NCI-H510A (cell line): ENCODE data around the gene CXCR4.
A peak's percentile ranks its signal among the peaks of the same experiment; 100 is the strongest.
"Not testable (repeated sequence)": the region's sequence is repeated elsewhere in the genome, so short reads cannot be mapped to it uniquely, and the experiment has no call there.

Experiments used
- DNase-seq: peaks from one replicate; lab custom pipeline; 2025; lab: John Stamatoyannopoulos, UW

CXCR4 gene

DNA sequence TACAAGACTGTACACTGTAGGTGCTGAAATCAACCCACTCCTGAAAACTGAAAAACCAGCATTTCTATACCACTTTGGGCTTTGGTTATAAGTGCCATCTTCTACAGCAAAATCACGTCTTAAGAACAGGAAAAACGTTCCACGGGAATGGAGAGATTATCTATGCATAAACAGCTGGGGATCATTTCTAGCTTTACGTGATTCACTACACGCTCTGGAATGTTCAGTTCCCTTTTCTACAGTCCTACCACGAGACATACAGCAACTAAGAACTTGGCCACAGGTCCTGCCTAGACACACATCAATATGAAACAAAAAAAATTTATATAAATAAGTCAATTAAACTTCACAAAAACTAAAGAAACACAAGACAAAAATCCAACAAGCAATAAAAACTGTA is 3.6 kb downstream of the CXCR4 start:
- no peak for DNase-seq

DNA sequence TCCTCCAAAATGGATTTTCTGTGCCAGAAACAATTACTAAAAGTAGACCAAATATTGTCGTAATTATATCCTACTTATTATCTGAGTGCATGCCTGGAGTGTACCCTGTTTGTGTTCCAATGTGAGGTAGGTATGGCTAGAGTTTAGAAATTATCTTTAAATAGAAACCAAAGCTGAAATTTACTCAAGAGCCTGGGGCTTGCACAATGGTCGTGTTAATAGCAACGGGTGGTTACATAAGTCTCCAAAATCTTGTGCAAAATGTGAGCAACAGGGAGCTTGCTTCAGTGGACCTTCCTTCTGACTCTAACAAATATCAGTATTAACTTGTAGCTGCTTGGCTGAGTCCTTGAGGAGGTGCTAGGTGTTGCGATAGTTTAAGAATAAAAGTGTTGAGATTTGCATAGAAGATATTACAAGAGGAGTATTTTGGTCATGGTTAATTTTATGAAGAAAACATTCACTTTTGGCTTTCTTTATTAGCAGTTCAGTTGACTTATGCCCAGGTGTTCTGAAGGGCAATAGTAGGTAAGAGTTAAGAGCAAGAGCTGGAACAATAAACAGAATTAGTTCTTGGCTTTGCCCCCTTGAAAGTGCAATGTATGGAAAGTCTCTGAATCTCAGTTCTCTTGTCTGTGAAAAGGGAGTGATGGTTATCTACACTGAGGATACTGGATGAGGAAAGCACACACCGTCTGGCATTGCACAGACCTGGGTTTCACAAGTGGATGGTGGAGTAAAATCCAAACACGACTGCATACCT is 4.6 kb downstream of the CXCR4 start:
- no peak for DNase-seq

DNA sequence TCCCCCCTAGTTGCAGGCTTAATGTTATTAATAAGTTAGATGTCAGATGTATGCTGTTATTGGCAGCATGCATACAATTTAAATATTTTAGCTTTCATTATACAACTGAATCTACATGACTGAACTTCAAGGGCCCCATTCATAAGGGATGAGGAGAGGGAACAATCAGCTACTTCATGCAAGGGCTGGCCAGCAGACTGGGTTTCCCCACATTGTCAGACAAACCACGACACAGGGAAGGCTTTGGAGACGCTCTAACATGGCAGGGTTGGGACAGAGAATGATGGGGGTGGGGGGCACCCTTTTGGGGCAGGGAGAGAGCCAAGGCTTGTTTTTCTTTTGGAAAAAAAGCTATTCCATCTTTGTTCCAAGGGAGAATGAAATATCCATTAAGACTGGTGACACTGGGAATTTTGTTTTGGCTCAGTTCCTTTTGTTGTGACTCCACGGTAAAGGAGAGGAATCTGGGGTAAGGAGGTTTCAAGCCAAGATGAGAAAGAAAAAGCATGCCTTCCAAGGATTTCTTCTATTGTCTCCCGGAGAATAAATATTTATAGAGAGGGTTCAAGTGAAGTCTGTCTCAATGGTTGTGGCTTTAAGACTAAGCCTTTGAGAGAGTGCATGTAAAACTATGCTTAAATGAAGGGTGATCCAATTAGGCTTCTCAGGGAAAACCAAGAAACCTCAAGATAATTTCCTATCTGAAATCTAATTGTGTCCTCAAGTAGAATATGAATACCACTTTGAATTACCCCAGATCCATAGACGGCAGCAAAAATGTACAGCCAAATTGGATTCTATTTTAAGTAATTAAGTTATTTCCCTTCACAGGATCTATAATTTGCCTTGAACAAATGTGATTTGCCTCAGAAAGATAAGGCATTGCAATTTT is 5.4 kb downstream of the CXCR4 start:
- DNase-seq = no peak

DNA sequence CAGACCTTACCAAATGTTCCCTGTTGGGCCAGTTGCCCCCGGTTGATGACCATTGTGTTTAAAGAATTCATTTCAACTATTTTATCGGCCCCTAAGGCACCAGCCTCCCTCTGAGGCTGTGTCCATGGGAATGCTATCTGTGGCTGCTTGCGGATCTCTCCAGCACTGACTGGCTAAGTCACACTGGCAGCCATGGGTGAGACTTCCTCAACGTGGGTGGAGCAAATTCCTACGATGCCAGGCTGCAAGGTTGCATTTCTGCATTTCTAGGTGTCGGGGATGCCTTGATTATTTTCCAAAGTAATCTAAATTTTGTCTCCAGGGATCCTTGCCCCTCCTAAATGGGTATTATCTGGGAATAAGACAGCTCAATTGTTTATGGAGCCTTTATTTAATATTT is 6.2 kb downstream of the CXCR4 start:
- no peak for DNase-seq

DNA sequence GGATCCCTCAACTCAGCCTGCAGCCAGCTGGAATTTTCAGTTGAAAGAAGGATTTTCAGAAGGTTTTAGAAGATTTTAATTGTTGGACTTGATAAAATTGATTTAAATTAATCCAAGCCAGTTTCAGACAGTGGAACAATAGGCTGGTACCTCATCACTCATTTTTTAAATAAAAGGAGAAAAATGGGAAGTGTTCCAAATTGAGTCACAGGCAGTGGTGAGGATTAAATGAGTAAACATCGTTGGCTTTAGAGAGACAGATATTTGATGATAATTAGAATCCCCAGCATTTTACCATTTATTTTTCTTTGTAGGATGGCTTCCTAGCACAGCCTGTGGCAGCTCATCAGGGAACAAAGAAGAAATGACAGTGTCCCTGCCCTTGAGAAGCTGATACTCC is 7.4 kb downstream of the CXCR4 start:
- DNase-seq = no peak

DNA sequence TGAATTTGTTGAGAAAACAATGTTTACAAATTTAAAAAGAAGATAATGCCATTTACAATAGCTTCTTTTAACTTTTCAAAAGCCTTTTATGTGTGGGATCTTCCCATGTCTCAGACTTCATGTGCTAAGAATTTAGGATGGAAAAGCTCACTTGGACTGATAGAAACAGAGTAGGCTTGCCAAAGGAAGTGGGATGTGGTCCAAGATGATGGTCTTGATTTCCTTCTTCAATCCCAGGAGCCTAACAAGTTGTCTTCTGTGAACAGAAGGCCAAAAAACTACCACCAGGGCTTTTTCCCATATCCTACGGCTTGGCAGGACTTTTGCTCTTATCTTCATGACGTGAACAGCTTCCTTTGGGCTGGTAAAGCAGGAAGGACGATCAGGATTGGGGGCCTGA is 9.5 kb downstream of the CXCR4 start:
- DNase-seq = no peak

DNA sequence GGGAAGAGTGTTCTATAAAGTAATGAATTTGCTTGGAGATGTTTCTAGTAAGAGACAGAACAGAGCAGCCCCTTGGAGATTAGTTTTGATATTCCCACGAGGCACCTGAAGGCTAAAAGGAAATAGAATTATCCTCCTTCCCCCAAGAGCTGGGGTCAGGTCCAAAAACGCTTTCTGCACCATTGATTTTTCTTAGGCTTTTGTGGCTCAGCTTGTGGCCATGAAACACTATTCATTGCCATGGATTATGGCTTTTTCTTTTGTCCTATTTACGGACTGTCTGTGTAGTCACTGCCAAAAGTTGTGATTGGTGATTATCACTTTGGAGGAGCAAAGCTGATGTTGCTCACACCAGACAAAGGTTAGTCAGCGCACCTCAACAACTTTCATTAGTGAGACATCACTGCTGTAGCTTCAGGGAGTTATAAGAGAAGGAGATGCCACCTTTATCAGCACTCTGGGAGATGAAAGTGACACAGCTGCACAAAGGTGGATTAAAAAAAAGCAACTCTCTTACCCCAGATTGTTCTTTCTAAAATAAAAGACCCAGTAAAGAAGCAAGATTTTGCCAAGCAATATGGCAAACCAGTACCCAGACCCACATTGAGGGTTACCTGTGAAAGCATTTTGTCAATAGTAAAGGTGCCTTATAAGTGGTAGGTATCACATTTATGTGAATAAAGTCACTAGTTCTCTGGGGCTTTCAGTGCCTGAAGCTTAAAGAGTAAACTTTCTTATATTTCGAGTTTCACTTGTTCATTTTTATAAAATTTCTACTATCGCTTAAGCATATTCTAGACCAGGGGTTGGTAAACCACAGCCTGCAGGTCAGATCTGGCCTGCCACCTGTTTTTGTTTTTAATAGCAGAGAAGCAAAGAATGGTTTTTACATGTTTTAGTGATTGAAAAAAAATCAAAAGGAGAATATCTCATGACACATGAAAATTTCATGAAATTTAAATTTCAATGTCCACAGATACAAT is 10.6 kb downstream of the CXCR4 start:
- DNase-seq = no peak

DNA sequence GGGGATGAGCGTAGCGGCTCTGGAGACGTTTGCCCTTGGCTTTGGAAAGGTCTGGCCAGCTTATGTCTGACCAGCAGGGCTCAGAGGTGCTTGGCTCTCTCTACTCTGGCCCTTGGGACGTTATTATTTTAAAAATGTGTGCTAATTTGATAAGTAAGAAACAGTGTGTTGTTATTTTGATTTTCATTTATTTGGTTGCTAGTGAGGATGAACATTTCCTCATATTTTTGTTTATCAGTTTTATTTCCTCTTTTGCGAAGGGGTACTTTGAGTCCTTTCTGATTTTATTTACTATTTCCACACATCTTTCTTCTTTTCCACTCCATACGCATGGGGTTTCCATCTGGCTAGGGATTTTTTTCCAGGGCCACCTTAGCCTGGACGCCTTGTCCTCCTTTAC is 11.4 kb downstream of the CXCR4 start:
- DNase-seq = no peak

DNA sequence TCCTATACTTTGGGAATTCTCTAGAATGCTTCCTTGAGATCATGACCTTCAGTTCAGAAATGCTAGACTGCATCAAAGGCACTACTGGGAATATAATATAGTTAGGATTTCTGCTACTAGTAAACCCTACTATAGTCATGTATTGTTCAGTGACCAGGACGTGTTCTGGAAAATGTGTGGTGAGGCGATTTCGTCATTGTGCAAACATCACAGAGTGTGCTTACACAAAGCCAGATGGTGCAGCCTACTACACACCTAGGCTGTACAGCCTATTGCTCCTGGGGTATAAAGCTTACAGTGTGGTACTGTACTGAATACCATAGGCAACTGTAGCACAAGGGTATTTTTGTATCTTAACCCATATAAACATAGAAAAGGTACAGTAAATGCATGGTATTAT is 13.0 kb downstream of the CXCR4 start:
- DNase-seq = peak; percentile 51

DNA sequence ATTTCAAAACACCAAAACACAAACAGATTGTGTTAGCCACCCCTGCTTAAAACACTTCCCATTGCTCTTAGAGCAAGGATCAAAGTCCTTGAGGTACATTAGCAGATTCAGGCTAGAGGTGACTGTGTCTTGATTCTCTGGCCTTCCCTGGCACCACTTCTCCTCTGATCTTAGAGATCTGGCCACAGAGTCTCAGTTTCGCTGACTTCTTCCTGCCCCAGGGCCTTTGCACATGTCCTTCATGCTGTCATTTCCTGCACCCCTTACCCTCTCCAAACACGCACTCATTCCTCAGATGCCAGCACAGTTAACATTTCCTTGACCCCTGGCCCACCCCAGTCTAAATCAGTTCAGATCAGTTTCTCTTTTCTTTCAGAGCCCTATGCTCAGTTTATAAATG is 16.9 kb downstream of the CXCR4 start:
- DNase-seq = no peak

DNA sequence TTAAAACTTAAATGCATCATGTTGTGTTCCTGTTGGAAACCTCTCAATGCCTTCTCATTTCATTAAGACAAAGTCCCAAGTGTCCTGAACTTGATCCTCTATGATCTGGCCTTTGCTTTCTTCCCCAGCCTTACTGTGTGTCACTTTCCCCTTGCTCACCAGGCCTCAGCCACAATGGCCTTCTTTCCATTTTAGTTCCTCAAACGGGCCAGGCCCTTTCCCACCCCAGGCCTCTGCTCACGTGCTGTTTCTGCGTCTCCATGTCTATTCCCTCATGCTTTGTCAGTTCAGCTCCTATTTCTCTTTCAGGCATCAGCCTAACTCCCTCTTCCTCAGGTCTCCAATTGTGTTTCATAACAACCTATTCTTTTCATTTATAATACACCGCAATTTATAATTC is 19.5 kb downstream of the CXCR4 start:
- no peak for DNase-seq

DNA sequence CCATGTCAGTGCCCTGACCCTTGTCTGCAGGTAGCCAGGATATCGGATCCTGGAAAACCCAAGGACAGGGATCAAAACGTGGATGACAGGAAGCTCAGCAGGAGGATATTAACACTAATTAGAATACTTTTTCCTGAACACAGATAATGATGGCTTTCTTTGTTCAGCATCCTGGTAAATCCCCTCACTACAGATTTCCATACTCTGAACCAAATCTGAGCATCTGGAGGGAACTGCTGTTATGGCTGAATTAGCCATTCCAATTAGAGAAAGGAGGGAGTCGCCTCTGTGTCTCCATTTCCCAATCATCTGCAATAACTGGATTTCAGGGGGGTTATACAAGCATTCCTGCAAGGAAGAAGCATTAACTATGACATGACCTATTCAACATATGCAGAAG is 24.4 kb downstream of the CXCR4 start:
- DNase-seq = no peak

DNA sequence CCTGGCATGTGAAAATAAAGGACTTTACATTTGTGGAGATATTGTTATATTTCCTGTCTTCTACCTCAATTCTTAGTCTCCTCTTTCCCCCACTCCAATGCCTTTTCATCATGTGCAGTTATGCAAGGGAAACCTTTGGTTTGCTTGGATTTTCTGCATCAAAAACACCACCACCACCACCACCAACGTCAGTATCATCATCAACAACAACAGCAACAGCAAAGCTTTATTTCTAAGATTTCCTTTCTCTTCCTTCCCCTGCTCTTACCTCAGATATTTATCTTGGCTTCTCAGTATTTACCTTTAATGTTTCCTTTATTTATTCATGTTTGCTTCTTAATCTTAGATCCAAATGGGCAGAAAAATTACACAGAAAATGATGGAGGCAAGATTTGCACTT is 26.1 kb downstream of the CXCR4 start:
- DNase-seq = no peak

DNA sequence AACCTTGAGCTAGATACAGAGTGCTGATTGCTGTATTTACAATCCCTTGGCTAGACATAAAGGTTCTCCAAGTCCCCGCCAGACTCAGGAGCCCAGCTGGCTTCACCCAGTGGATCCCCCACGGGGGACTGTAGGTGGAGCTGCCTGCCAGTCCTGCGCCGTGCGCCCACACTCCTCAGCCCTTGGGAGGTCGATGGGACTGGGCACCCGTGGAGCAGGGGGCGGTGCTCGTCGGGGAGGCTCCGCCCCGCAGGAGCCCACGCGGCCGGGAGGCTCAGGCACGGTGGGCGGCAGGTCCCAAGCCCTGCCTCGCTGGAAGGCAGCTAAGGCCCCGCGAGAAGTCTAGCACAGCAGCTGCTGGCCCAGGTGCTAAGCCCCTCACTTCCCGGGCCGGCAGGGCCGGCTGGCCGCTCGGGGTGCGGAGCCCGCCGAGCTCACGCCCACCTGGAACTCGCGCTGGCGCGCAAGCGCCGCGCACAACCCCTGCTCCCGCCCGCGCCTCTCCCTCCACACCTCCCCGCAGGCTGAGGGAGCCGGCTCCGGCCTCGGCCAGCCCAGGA is 30.0 kb downstream of the CXCR4 start:
- not testable (repeated sequence) for DNase-seq

DNA sequence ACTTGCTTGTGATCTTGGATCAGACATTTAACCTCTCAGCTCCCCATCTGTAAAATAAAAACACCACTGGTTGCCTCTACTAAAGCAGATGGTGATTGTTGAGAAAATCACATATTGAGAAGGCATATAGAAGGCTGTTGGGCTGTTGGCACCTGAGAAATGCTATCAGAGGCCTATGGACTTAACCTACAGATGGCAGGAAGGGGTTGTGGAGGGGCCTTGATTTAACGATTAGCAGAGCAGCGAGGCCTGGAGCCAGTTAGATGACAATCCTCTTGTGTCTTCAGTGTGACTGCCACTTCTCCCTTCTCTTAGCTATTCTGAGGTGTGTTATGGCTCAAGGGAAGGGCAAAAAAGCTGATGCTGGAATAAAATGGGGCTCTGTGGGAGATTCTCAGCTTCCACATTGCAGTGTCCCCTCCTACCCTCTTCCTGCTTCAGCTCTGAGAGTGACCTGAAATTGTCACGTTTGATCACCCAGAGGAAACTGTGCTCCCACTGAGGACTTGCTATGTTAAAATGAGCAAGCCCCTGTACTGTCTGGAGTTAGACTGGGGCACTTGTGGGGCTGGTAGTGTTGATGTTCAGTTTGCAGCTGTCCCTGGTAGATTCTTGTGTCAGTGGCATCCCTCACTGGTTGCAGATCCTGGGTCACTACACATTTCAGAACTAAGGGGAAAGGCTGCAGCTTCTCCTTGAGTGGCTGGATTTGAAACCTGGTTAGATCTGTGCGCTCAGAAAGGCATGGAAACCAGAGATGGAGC is 31.5 kb downstream of the CXCR4 start:
- no peak for DNase-seq

DNA sequence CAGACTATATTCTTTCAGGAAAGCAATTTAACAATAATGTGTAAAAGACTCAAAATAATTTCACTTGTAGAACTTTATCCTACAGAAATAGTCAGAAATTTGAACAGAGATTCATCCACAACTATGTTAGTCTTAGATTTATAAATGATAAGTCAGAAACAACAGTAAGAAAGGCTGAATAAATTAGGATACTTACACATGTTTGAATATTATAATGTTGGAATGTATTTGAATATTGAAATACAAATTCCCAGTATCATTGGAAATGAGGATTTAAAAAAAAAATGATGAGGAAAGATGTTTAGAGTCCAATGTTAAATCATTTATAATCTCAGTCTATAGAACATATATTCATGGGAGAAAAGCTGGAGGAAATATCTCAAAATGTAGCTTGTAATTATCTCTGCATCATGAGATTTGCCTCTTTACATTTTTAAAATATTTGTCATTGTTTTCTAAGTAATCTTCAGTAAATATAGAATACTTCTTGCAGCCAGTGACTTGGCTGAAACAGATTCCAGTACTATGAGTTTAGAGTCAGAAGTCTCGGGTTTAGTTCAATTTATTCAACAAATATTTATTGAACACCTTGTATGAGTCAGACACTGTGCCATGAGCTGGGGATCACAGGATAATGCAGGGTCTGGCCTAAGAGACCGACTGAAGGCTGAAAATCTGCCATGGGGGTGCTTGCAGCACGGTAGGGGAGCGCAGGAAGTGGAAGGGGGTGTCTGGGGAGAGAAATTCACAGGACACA is 32.3 kb downstream of the CXCR4 start:
- DNase-seq = no peak

DNA sequence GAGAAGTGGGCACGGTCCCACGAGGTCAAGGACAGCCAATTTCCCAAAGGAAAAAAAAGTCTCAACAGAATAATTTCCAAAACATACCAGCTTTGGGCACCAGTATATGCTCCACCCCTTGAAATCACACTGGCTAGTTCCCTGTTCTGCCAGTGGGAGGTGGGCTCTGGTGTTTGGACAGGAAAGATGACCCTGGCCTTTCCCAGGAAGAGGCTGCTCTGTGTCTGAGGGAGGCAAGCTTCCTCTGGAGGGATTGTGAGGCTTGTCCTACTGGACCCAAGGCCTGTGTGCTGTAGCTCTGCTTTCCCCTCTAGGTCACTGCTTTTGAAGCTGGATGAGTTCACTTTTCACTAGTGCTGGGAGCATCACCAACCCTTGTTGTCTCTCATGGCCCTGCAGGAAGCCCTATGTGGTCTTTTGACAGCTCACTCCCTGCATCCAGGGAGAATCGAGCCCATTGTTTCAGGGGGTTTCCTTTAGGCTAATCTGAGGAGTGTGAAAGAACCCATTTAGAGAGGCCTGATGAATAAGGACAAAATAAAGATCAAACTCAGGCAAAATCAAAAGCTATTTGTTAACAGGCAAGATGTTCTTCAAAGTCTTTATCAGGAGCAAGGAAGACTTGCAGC is 36.3 kb downstream of the CXCR4 start:
- no peak for DNase-seq

DNA sequence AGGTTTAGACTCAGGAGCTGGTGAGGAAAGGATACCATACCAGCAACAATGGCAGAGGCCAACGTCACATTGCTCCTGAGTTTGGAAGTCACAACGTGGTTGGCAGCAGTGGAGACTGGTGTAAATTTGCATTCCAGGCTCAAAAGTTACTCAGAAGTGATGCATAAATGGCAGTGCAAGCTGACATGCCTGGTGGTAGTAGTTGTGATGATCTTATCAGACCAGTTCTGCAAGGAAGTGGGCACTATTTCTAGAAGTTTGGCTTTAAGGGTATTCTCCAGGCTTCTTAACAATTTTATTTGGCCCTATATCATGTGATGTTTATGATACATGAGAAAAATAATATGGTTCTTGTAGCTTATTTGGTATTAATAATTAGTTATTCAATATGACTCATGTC is 37.8 kb downstream of the CXCR4 start:
- no peak for DNase-seq

DNA sequence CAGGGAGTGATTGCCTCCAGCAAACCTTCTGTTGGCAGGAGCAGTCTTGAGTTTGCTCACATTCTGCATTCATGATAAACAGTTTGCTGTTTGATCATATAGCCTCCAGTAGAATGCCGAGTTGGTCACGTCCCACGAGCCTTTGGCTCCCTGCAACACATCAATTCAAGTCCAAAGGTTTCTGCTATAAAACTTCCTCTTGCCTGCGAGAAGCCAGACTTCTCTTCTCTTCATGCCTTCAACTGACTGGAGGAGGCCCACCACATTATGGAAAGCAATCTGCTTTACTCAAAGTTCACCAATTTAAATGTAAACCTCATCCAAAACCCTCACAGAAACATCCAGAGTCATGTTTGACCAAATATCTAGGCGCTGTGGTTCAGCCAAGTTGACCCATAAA is 40.8 kb downstream of the CXCR4 start:
- no peak for DNase-seq

DNA sequence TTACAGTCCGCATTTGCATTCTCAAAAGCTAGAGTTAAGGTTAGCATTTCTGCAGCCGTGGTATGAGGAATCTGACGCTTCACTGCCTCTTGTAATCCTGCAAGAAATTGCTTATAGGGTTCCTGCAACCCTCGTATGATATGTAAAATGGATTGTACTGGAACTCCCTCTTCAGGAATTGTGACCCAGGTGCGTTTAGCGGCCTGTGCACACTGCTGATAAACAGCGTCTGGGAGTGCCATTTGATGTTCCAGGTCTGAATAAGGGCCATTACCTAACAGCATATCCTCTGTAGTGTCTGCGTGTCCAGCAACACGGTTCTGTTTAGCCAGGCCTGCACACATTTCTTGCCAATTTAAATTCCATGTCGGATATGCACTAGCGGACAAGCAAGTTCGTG is 42.5 kb downstream of the CXCR4 start:
- DNase-seq = no peak
